HPDE6-E6E7 (cell line): ENCODE results near the gene SLC22A3.
"Not testable (repeated sequence)": the region's sequence is repeated elsewhere in the genome, so short reads cannot be mapped to it uniquely, and the experiment has no call there.

Source experiments
- DNase-seq: peaks from one replicate; pipeline ENCODE4 v3.0.0; 2011; ENCODE audit warnings: missing footprints; ENCODE audit errors: extremely low spot score

The SLC22A3 gene

DNA sequence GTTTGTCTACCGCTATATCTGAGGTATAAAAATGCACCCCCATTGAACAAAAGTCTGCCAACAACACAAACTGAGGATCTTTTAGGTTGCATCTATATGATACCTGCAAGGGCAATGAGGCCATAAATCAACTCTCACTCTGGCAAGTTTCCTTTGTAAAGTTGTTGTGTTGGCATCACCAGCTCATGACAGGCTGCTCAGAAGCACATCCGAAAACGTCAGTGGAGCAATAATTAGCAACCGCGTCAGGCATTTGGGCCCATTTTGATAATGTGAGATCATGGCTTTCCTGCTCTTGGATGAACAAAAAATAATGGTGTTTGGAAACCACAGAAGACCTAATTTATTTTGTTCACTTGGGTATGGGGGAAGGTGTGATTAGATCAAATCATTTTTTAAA is 12.0 kb upstream of the SLC22A3 start:
- DNase-seq = no peak

DNA sequence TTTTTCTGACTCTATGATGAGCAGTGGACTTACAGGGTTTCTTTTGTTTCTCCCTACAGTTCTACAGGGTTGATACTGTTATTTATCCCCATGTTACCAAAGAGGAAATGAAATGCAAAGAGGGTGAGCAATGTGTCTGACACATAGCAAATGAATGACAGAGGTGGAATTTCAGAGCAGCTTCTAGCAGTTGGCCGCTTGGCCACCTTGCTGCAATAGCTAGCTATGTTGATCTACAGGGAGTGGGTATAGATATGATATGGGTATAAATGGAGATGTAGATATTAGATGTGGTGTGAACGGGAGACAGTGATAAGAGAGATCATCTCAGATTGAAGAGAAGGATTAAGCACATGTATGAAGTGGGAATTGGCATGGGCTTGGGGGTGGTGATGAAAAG is 10.9 kb upstream of the SLC22A3 start:
- DNase-seq = peak; percentile 76

DNA sequence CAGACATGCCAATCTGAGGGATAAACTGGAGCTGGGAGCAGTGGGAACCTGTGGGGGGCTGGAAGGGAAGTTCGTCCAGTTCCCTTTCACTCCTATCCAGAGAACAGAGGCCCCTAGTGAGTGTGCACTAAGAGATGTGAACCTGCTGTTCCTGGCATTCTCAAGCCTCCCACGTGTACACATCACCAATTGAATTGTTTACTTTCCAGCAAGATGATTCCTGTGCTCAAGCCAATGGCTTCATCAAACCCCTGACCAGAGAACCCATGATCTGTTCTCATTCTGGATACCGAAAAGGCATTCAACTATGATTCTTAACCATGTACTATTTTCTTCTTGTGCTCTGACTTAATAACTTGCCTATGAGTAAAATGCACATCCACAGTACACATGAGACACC is 10.2 kb upstream of the SLC22A3 start:
- no peak for DNase-seq

DNA sequence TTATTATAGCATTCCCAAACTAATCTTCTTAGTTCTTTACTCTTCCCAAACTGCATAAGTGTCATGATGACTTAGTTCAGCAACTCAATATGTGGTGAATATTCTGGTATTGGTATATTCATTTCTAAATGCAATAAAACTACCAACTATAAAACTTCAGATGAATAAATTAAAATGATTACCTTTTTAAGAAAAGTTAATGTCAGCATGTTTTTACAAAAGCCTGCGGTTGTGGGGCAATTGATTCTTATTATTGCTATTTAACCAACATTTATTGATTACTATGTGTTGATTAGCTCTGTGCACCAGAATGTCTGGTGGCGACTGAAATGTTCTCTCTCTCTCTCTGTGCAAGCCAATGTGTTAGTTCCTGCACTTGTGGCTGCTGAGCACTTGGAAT is 5.0 kb upstream of the SLC22A3 start:
- DNase-seq = no peak

DNA sequence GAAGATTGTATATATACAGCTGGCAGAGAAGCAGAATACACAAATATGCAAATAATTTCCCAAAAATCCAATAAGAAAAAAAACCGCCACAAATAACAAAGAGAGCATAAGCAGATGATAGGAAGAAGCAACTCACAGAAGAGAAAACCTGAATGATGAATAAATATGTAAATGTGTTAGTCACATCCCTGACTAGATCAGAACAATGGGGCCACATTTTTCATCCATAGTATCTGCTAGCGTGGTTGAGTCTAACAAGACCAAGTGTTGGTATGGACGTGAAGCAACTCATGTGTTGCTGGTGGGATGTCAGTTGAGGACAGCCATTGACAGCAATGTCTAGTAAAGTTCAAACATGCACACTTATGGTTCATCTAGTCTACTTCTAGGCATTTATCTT is 3.9 kb upstream of the SLC22A3 start:
- DNase-seq = no peak

DNA sequence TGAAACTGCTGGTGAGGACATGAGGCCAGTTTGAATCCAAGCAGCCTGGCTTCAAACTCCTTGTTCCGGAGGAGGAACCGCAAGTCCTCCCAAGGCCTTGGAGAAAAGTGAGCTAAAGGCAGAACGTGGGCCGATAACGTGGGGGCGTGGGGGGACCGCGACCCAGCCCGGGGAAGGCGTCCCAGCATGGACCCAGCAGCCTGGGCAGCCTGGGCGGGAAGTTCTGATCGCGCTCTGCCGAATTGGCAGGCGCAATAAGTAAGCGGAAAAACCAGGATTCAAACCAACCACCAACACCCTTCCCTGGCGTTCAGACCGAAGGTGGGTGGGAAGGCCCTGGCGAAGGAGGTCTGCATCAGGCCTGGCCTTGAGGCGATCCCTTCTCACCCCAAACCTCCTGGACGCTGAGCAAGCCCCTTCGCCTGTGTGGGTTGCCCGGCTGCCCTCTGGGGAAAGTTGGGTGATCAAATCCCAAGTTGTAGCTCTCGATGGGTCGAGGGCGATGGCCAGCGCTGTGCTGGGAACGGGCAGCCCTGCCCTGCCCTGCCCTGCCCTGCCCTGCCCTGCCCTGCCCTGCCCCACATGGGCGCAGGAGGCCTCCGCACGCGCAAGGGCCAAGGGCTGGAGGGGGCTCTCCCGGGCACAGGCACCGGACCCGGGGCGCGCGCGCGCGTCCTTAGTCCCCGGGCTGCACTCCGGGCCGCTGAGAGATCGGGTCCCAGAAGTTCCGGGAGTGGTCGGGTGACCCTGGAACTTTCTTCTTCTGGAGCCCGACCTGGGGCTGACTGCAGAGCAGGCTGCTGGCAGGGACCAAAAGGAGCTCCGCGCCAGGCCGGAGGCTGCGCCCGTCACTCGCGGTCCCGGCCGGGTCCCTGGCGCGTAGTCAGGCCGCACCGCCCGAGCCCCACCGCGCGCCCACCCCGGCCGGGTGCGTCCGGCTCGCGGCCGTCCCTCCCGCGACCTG is 637 bp upstream of the SLC22A3 start:
- no peak for DNase-seq

DNA sequence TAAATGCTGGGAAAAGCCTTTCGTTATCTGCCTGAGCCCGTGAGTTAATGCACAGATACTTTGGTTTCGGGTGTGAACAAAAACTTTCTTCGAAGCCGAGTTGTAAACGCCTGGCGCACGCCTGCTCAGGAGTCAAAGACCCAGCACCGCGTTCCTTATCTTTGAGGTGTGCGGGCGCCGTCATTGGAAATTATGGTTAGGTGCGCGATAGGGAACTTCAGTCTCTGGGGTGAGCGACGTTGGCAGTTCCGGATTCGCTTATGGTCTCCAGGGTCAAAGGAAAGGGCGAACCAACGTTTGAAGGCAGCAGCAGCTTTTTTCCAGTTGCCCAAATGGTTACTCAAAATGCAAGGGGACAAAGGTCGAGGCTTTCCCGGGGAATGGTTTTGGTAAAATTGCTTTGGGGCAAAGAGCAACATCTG is 853 bp downstream of the SLC22A3 start:
- no peak for DNase-seq

DNA sequence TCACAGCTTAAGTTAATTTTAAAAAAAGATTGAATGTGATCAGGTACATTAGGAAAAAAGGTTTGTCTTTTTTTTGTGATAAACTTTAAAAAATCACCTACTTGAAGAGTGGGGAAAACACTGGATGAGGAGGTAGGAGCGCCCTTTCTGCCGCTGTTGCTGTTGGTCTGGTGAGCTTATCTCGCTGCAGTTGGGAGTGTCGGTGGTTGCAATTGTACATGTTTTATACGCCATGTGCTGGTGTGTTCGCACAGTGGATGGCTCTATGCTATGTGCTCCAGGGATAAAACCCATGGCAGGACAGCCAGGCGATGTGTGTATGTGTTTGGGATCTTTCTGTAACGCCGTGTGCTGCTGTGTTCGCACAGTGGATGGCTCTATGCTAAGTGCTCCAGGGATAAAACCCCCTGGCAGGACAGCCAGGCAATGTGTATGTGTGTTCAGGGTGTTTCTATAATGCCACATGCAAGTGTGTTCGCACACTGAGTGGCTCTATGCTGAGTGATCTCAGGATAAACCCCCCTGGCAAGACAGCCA is 1.7 kb downstream of the SLC22A3 start:
- no peak for DNase-seq

DNA sequence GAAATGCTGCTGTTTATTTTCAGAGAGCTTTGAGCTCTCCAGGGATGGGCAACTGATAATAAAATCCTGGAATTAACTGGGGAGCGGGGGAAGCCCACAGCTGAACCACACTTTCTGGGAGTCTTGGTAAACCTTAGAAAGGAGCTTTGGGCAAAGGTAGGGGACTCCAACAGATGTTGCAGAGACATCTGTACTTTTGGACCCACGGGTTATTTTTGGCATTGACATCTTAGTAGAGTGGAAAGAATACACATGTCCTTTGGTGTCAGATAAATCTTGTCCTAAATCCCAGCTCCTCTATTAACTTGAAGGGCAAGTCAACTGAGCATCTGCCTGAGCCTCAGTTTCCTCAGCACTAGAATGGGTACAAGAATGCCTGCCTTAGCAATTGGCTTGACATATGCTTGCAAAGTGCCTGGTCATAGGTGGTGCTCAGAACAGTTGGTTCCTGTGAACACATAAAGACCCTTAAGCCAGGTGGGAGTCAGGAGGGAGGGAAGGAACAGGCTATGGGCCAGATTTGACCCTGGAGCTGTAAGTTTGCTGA is 5.8 kb downstream of the SLC22A3 start:
- DNase-seq = no peak

DNA sequence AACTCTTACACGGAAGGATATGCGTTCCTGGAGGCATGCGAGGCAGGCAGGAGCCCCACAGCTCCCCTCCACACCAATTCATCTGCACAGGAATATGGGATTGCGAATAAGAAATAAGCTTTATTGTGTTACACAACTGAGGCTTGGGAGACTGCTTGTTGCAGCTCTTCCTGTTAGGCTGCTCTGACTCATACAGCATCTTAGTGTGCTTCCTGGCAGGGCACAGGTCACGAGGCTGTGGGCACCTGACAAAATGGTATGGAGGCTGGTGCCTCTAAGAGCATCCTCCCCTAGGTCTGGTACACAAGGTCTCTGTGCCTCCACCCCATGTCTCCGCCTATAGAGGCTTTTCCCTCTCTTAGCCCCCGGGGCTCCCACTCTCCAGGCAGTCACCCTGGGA is 6.8 kb downstream of the SLC22A3 start:
- DNase-seq = peak; percentile 90

DNA sequence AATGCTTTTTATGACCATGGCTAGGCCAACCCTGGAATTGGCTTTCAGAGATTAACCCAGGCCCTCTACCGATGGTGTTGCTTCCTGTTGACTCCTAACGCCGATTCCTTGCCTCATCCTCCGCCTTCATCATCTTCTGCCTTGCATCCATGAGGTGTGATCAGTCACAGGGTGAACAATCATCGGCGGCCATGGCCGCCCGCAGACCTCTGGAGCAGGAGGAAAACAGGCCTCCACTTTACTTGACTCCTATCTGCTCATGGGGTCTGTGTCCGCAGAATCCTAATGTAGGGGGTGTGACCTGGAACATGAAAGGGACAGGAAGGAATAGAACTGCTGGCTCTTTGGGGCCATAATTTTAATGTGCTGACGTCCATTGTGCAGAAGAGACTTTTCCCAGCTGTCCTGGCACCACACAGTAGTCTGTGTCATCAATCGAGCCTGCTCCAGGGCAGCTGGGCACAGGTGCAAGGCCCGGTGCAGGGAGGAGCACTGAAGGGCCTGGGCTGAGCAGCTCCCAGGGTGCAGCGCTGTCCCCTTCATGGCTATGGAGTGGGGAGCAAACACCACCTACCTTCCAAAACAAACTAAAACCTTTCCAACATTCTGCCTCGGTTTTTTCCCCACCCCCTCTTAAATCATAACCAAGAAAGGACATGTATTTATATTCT is 8.0 kb downstream of the SLC22A3 start:
- DNase-seq = no peak

DNA sequence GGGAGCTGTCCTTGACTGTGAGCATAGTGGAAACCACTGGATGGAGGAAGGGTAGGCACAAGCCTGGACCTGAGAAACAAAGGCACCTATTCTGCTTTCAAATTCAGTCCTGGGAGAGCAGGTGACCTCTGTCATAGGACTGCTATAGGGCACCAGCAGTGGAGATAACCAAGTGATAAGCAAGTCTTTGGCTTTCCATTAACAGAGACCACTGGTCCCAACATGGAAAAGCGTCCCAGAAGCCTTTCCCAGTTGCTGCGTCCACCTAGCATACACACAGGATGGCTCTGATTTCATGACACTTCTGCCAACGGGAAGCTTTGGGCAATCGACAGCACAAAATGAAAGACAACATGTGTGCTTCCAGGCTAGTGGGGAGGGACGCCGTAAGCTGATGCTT is 8.9 kb downstream of the SLC22A3 start:
- DNase-seq = no peak

DNA sequence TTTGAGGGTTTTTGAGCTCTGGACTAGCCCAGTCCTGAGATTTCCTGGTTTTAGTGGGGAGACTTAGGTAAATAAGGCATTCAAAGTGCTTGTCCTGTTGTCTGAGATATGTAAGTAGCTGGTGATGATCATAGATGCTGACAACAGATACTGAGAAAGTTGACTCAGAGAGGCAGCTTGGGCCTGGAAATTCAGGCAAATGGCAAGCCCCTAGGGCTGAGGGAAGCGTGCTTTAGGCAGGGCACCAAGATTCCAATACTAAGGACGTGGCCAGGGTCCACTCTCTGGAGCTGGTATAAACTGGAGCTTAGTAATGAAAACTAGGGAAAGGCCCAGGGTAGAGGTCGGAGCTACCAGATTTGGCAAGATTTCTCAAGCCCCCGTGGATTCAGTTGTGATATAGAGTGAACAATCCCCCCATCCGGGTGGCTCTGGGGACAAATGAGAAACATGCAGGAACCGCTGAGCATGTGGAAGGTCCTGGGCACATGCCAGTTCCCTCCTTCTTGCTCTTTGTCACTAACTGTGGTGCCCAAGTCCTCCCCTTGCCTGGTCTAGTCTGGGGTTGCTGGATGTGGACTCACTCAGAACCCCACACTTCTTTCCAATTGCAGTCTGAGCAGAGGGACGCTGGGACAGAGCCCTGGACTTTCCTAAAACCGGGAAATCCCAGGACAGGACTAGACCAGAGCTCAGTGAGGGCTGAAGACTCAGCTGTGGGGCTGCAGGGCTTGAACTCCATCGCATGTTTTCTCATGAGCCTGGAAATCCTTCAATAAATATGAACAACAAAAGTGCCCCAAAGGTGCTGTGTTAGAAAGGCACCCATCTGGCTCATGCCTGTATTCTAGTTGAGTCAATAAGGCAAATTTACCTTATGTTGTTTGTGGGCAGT is 10.3 kb downstream of the SLC22A3 start:
- DNase-seq = no peak

DNA sequence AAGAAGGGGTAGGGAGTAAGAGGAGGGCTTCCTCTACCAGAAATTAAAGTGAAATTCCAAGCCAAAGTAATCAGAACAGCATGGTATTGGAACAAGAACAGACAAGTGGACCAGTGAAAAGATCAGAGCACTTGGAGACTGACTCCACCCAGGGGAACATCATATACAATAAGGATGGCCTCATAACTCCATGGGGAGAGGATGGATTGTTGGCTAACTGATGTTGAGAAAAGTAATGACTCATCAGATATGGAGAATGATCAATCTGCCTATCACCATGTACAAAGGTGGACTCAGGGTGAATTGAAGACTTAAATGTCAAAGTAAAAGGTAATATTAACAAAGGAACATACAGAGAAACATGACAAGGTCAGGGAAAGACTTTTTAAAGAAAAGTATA is 12.8 kb downstream of the SLC22A3 start:
- DNase-seq = no peak

DNA sequence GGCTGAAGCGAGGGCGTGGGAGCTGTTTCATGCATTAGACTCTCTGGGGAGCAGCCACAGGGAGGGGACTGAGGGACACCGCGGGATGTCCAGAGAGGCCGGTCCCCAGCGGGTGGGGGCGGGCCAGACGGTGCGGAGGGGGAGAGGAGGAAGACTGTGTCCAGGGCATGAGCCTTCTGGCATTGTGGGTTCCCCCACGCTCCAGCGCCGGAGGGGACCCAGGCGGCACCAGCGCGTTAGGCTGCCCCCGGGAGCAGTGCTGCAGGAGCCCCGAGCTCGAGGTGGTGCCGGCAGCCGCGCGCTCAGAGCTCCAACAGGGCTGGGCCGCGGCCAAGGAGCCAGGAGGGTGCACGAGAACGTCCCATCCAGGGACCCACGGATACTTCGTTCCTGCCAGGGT is 14.4 kb downstream of the SLC22A3 start:
- DNase-seq = no peak

DNA sequence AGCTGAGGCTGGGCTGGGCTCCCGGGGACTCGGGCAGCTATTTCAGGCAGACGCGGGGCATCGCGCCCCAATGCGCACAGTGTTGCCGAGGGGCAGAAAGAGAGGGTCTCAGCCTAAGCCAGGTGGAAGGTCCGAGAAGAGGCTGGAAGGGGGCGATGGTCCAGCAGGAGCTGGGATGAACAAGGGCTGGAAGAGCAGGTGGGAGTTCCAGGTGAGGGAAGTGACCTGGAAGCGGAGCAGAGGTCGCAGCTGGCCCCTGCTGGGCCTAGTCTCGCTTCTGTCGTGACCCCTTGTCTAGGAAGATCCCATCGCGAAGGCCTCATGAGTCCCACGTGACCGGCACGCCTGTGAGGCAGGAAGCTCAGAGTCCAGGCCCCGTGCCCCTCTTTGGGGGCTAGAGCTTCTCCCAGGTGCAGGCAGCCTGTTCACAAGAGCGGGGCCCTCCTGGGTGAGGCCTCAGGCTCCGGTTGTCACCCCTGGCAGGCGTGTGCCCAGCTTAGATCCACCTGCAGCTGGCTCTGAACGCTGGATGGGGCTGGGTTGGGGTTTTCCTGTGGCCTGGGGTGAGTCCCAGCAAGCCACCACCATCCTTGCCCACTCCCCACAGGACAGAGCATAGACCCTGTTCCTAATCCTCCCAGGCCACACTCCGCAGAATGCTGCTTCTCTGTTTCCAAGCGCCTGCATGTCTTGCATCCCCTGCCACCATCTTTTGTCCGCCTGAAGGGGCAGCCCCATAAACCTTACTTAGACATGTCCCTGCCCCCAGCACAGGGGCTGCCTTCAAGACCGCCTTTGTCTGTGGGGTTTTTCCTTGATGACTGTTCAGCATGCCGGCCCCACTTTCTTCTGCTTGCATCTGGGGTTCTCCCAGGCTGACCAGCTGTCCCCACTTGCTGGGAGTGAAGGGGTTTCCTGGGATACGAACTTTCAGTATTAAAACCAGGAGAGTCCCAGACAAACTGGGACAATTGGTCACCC is 15.1 kb downstream of the SLC22A3 start:
- DNase-seq = no peak

DNA sequence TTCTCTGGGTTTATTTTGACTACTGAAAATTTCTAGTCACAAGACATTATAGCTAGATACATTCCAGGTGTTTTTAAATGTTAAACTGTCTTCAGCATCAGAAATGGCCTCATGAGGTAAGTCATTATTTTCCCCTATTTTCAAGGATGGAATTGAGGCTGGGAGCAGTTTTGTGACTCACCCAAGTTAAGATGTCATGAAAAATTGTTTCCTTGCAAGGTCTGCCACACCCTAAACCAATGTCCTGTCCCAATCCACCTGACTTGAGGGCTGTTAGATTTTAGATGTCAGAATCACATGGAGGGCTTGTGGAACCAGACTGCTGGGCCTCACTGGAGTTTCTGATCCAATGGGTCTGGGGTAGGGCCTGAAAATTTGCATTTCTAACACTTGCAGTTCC is 16.9 kb downstream of the SLC22A3 start:
- DNase-seq = no peak

DNA sequence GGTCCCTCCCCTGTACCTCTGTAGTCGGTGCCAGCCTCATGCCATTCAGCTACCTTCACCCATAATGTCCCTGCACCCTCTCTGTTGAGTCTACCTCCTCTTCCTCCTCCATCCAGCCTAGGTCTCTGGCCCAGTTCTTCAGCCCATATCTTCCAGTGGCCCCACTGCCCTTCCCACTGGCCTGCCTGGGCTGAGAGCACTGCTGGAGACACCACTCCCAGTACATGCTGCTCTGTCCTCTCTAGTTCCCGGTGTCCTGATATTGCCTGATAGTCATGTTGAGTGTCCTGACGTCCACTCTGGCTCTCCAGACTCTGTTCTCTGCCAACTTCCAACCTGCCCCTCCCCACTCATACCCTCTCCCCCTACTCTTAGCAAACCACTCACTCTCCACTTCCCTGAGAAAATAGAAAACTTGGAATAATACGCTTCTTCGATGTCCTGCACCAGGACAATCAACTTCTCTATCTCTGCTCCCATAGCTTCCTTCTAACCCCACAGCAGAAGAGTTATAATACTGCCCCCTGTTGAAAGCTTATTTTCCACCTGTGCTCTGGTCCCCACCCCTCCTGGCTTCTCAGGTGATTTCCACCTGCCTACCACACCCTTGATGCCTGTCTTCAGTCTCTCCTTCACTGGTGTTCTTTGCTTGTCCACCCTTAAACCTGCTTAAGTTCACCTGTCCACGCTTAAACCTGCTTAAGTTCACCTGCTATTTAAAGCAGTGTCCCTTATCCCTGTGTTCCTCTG is 19.8 kb downstream of the SLC22A3 start:
- no peak for DNase-seq

DNA sequence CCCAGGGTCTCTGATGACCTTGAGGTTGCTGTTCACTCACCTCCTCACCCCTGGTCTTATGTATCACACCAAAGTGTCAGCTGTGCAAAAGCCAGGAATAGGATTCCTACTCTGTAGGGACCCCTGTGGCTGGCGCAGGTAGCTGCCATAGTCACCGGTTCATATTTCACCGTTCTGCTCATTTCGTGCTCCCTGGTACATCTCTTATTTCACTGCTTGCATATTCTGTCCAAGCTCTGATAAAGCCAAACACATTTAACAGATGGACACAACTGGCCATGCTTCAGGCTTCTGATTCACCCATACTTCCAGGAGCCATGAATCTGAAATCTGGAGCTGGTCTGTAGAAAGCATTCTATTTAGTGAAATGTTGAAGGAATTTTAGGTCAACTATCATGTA is 20.5 kb downstream of the SLC22A3 start:
- DNase-seq = no peak

DNA sequence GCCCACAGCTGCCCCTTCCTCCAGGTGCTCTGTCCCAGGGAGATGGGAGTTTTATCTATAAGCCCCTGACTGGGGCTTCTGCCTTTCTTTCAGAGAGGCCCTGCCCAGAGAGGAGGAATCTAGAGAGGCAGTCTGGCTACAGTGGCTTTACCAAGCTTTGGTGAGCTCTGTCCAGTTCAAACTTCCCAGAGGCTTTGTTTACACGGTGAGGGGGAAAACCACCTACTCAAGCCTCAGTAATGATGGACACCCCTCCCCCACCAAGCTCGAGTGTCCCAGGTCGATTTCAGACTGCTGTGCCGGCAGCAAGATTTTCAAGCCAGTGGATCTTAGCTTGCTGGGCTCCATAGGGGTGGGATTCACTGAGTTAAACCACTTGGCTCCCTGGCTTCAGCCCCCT is 25.4 kb downstream of the SLC22A3 start:
- not testable (repeated sequence) for DNase-seq
